Anterior cingulate cortex (tissue), 58 donors: ENCODE measurements around the gene CREB5.
A peak's percentile ranks its signal among the peaks of the same experiment; 100 is the strongest.

Experiments
- DNase-seq, 58 donors: peaks; one replicate each; lab custom pipeline; 2025; lab: John Stamatoyannopoulos, UW

The CREB5 gene

DNA sequence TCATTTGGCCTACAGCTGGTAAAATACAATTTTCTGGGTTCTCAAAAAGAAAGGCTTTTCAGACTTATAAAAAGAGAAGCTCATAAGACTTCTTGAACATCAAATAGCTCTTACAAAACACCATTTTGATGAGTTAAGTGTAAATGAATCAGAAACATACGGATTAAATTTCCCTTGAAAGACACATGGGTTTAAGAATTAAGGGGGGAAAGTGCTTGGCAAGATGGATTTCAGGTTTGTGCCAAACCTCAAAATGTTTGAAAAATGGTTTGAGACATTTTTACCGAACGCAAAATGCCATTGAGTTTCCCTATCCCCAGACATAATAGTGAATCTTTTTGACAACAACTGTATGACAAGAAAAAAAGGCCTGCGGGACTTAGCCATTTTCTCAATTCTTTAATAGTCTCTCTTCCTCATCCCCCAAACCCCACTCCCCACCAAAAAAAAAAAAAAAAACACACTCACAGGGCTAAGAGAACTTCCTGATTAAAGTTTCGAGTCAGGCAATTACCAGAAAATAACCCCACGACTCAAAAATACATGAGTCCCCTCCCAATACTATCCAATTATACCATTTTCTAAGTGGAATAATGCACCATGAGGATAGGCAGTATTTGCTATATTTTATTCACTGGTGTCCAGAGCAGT is 285.7 kb downstream of the CREB5 start:
- no peak for DNase-seq

DNA sequence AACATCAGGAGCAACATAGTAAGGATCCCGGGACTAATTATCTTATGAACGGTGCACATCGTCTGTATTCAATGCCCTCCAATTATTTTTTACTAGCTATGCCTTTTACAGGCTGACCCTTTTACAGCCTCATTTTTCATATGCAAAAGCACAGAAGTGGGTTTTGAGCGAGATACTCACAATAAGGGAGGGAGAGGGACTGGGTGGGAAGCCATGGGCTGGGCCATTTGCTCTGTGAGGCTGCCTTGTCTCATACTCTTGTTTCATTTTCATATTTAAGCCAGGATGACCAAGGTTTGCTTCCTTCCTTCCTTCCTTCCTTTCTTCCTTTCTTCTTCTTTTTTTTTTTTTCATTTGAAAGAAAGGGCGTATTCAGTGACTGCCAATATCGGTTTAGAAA is 286.5 kb downstream of the CREB5 start:
- no peak for DNase-seq

DNA sequence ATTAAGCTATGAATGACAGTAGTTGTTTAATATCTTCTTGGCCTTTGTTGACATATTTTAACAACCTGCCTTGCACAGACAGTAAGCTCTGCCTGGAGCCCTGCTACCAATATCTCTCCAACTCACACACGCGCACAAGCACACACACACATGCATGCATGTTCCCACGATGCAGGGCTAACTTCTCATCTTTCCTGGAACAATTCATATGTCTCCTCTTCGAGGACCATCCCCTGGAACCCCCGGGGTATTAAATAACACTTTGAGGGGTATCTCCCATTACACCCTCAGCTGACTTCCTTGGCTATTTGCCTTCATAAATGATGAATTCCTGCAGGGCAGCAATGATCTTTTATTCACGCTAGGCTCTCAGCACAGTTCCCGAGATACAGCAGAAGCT is 287.8 kb downstream of the CREB5 start:
- DNase-seq = no peak

DNA sequence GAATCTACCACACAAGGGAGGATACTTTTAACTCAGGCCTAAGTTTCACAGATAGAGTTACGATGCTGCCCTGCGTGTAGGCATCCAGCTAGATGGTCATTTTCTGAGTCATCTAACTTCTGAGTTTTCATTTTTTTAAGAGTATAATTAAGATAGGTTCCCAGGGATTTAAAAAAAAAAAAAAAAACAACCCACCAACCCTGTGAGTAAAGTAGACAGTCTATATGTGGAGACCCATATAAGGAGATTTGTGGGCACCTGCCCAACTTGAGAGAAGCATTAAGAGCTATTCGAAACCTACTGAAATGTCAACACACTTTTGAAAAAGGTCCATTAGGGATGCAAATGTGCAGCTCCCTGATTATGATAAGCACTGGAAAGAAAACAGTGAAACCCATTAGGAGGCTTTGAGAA is 288.5 kb downstream of the CREB5 start:
- DNase-seq = no peak

DNA sequence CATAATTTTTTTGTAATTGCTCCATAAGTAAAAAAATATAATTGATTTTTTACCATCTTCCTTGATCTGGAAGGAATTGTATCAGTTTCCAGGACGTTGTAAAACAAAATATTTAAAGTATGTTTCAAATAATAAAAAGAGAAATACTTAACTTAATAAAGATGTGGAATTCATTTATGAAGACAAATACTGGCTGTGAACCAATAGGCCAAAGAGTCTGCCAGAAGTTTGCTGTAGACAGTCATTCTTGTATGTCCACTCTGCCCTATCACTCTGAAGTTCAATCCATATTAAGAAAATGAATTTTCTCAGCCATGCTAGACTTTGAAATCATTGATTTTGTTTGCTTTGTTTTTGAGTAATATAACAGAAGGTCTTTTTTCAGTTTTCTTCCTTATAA is 289.4 kb downstream of the CREB5 start:
- DNase-seq = no peak

DNA sequence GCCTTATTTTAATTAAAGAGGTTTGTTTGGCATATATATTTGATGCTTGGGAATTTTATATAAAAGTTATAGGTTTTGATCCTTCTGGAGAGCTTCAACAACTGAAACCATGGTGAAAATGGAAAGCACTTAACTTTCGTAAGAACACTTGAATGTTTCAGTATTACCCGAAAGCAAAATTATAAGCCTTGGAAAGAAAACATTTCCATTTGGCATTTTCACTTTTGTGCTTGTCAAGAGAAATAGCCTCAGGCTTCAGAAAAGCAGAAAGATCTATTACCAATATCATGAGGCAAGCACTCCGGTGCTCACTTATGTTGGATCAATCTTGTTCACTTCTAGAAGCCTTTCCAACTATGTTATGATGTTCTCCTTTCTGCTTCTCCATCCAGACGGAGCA is 289.9 kb downstream of the CREB5 start:
- no peak for DNase-seq

DNA sequence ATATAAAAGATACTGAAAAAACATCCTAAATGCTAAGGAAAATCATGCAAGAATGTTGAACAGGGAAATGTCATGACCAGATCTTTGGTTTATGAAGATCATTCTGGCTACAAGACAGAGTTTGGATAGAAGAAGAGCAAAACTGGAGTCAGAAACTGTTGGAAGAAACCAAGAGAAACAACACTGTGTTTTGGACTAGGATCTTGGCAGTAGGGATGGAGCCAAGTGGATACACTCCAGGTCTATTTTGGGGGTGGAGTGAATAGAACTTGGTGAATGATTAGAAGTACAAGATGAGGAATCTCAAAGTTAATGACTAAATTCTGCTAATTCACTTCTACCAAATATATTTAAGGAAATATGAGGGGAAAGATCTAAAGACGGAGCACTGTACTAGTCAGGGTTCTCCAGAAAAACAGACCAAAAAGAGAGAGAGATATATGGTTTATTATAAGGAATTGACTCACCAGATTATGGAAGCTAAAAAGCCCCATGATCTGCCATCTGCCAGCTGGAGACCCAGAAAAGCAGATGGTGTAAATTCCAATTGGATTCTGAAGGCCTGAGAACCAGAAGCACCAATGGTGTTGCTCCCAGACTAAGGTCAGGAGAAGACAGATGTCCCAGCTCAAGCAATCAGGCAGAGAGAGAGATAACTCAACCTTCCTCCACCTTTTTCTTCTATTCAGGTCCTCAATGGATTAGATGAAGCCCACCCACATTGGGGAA is 290.9 kb downstream of the CREB5 start:
- no peak for DNase-seq

DNA sequence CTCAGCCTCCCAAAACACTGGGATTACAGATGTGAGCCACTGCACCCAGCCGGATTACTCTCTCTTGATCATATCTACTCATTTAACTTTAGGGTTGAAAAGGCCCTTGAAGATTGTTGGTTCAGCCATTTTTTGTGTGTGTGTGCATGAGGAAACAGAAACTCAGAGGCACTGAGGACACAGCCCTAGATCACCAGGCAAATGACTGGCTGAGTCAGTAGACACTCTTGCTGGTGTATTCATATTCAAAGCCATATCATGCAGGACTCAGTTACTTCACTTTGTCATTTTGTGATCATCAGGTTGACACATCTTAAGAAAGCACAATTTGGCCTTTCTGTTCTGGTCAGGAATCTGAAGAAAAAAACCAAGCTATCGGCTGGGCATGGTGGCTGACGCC is 292.4 kb downstream of the CREB5 start:
- DNase-seq = no peak

DNA sequence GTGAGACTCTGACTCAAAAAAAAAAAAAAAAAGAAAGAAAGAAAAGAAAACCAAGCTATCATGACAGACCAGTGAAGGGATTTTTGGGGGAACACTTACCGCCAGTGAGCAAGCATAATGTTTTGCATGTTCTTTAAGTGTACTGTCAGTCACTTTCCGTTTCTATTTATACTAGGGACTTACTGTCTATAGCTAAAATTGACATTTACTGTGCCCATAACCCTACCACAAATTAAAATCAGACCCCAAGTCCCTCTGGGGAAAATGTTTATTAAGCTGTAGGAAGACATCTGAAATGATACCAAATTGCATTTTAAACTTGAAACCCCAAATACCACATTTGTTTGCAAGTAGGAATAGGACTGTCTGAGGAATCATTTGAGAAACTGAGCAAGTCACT is 293.0 kb downstream of the CREB5 start:
- DNase-seq = no peak

DNA sequence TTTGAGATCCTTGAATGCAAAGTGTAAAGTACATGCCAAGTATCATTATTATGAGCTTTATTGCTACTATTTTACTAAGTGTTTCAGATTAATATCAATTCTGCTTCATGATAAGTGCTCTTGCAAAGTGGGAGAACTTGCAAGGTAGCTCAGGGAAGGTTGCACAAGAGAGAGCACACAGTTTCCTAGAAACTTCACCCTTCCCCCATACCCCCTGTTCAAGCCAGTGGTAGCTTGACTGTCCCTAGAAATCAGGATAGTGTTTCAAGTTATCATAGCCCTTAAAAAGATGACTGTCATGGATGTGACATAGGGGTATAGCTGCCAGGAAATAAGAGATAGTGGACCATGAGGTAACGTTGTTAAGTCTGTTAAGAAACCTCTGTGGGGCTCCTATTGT is 294.3 kb downstream of the CREB5 start:
- no peak for DNase-seq

DNA sequence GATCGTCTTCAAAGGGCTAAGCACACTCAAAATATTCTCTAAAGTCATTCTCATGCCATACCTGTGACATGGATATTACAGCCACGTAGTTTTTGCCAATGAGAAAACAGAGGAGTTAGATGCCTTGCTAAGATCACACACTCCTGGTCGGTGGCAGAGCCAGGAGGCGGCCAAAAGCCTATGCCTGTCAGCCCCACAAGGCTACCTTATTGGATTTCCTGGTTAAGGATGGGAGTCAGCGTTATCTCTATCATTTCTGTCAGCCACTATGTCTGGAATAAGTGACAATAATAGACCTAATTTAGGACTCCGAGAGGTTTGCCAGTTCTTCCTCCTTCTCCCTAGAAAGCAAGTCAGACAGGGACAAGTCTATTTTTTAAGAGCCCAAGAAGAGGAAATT is 295.0 kb downstream of the CREB5 start:
- no peak for DNase-seq

DNA sequence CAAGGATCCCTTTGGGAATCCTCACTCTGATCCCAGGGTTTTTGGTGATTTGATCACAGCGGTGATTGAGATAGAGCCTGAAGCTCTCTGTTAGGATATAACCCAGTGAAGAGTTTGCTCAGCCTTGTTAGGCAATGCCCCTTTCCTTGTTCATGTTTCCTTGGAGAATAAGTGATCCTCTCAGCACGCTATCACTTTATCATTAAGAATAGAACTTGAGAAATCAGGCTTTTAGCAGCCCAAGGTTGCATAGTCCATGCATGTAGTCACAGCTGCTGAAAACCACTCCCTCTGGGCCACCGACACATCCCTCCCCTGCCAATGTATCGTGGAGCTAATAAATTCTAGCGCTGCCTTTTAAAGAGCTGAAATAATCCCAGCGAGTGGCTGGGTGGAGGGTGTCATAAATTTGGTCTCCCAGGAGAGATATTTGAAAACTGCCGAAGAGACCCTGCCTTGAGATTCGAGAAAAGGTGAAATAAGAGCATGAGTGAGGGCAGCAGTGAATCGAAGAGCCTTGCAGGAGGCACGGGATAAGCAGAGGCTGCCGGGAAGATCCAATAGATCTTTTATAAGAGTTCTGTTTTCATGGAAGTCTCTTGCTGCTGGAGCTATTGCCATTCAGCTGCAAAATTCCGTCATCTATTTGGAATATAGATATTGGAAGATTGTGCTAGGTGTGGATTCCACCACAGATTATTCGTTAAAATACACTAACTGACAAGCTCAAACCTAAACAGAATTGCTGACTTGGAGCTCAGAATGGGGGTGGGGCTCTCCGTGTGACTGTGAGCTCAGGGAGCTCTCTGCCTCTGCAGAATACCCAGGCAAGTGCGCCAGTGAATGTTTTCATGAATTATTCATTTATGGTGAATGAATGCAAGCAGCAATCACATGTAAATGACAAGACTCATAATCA is 296.0 kb downstream of the CREB5 start:
- peak in 46 of 58 donors; percentile 3 to 88 (median 48) for DNase-seq

DNA sequence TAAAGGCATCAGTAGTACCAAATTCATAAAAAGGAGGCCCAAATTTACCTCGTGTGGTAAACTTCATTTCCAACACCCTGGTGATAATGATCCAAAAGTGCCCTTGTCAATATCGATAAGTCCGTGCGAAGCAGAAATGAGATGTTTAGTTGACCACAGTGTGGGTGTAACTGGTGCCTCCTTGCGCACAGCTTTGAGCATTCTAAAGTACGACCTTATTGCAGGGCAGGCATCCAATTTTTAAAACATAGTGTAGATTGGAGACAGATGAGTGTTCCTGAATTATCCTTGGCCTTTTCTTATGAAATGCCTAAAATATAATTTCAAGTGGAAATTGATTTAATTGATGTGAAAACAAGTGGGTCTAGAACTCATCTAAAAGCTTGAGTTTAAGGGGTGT is 297.4 kb downstream of the CREB5 start:
- DNase-seq = no peak

DNA sequence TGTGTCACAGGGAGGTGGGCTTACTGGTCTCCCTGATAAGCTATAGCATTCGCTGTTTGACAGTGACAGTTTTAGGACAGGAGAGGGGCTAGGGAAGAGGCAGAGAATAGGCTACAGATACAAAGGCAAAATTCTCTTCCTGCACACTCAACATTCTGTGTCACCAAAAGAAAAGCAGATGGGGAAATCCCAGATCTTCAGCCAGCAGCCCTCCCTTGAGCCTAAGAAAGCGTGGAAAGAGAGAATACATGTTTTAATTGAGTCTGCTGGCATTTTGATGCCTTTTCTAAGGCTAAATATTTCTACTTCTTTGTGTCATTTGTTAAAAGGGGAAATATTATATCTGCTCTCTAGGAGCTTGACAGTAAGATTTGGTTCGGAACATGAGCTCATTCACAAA is 298.8 kb downstream of the CREB5 start:
- DNase-seq = no peak

DNA sequence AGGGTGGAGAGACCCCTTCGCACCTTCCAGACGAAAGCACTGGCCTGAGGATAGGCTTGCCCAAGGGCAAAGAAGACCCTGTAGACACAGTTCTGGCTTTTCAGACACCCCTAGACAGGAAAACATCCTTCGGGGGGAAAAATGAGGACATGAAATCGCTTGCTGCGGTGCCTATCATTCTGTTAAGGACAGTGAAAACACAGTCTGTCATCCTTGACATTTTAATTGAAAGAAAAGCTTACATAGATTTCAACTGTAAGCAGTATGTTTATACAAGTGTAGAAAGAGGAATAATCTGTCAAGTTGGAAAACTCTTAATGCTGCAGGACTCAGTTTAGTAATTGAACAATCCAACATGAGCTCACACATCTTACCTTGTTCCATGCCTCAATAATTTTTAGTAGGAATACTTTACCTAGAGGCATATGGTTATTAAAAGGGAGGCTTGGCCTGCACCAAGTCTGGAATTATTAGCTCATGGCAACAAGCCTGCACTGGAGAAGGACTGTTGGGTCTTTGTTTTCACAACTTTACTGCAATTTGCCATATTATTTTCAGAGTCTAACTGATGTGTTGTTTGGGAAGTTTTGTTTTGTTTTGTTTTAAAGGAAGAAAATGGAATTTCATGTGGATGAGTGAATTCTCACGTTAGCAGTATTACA is 302.3 kb downstream of the CREB5 start:
- no peak for DNase-seq

DNA sequence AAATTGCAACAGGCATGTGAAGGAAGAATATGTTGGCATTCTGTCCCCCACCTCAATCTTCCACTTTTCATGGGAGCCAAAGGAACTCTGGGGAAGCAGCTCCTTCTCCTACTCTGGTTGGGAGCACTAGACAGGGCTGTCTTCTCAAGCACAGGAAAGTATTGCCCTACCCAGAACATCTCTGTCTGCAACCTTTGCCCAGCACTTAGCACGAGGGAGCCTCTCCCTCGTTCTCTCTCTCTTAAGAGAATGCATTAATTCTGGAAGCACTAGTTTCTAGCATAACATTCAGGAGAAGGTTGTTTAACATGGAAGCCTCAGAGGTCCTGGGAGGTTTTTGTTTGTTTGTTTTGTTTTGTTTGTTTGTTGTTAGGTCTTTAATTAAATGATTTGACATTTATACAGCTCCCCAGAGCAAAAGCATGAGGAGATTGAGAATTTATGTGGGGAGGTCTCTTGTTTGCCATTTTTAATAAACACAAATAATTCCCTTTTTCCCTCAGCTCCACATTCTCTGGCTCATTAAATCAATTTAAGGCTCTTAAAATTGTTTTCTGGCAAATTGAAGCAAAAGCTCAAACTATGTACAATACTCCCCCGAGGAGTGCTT is 305.2 kb downstream of the CREB5 start:
- no peak for DNase-seq

DNA sequence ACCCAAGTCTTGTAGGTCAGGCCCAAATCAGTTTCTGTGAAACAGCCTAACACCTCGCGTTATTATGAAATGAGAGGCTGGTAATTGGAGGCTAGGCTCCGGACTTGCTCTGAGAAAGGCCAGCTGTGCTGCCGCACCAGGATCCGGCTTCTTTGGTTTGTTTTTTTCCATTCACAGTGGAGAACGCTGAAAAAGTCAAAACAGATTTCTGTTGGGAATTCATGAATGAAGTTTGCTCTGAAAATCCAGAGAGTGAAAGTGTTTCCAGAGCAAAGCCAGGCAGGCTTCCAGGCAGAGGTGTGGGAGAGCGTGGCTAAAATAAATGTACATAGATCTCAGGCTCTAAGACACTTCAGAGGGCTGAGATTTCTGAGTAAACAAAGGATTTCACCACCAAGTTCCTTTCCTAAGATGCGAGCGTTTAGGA is 305.8 kb downstream of the CREB5 start:
- DNase-seq = peak in 1 of 58 donors; percentile 14

DNA sequence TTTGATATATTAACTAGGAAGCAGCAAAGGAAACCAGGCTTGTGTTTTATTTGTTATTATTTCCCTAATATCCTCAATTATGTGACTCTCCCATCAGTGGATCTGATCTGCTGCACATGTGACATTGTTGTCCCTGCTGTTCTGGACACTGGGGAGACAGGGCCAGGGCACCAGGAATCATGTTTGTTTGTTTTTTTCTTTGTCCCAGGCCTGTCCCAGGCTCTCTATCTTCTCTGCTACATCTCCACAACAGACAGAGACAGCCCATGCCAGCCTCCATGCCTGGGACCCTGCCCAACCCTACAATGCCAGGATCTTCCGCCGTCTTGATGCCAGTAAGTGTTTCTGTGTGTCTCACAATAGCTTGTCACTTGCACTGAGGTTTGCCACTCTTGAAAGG is 306.2 kb downstream of the CREB5 start:
- peak in 1 of 58 donors; percentile 35 for DNase-seq

DNA sequence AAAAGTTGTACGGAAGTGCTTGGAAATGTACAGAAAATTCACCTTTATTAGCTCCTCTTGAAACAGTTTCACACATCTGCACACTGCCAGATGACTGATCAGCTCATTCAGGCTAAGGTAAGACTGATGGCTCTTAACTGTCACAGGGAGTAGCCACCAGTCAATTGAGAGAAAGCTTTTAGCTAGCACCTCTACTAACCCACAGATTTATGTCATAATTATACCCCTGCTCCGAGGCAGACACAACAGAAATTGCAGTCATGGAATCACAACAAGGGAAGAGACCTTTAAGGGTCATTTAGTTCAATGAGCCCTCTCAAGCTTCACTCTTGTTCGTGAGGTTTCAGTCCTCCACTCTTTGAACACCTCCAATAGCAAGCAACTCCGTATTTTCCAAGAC is 310.4 kb downstream of the CREB5 start:
- no peak for DNase-seq

DNA sequence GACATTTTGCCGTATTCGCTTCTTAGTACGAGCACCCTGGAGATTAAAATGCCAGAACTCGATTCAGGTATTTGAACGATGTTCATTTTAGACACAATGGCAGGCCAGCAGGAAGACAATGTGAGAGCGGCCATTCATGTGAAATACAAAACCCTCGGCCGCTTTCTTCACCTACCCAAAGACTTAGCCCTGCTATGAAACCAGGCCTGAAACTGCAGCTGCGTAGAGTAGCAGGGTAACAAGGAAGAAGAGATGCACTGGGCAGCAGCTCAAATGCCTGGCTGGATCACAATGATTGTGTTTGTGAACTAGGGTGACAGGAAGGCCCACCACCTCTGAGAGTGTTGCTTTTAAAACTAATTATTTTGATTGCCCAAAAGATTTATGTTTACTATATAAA is 311.0 kb downstream of the CREB5 start:
- peak in 16 of 58 donors; percentile 6 to 63 (median 35) for DNase-seq
